ENCODE results near the gene BEST1.
"Not testable (repeated sequence)": the region's sequence is repeated elsewhere in the genome, so short reads cannot be mapped to it uniquely, and the experiment has no call there.

BEST1 gene

GRCh38 chr11:61948505-61948904 lies 1.6 kb upstream of the BEST1 start:
- DNase-seq (ENCODE audit: low spot score) = no peak

- DNase-seq (ENCODE audit: low spot score) = no peak
Measured at GRCh38 chr11:61949169-61950034, 749 bp upstream of the BEST1 start.

DNA sequence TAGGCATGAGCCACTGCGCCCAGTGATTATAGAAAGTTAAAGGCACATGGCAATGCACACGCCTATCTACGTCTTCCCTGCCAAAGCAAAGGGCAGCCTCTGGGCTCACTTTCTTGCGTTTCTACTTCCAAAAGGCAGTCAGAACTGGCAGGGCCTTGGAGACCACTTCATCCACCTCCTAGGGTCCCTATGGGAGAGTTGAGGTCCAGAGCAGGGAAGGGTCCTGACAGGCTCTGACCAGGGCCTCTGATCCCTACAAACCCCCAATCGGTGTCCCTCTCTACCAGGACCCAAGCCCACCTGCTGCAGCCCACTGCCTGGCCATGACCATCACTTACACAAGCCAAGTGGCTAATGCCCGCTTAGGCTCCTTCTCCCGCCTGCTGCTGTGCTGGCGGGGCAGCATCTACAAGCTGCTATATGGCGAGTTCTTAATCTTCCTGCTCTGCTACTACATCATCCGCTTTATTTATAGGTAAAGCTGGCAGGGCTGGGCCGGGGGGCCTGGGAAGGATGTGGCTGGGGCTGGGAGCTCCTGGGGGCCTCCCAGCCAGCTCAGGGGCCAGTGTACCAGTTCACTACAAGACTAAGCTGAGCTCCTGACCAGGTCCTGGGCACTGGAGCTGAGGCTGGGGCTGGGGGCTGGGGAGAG lies 1.5 kb downstream of the BEST1 start:
- no peak for DNase-seq (ENCODE audit: low spot score)

GRCh38 chr11:61952882-61953281 lies 2.7 kb downstream of the BEST1 start:
- DNase-seq (ENCODE audit: low spot score) = no peak

DNA sequence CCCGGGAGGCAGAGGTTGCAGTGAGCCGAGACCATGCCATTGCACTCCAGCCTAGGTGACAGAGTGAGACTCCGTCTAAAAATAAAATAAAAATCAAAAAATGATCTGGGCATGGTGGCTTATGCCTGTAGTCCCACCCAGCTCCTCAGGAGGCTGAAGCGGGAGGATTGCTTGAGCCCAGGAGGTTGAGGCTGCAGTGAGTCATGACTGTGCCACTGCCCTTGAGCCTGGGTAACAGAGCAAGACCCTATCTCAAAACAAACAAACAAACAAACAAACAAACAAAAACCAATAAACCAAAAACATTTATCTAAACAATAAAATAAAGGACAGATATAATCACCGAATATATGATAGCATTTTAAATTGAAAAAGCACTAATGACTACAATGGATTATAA lies 3.5 kb downstream of the BEST1 start:
- DNase-seq (ENCODE audit: low spot score) = not testable (repeated sequence)

DNA sequence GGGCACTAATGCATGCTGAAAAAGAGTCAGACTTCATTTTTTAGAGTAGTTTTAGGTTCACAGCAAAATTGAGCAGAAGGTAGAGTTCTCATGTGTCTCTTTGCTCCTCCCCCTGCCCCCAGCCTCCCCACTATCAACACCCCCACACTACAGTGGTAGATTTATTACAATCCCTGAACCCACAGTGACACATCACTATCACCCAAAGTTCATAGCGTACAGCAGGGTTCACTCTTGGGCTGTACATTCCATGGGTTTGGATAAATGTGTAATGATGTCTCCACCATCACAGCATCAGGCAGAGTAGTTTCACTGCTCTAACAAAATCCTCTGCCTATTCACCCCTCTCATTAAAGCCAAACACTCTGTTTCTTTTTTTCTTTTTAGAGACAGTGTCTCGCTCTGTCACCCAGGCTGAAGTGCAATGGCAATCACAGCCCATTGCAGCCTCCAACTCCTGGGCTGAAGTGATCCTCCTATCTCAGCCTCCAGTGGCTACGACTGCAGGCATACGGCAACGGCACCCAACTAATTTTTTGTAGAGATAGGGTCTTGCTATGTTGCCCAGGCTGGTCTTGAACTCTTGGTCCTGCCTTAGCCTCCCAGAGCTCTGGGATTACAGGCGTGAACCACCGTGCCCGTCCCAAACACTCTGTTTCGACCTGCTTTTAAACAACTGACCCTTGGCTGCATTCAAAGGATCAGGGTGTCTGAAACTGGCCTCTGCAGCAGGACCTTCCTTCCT lies 4.1 kb downstream of the BEST1 start:
- no peak for DNase-seq (ENCODE audit: low spot score)

DNA sequence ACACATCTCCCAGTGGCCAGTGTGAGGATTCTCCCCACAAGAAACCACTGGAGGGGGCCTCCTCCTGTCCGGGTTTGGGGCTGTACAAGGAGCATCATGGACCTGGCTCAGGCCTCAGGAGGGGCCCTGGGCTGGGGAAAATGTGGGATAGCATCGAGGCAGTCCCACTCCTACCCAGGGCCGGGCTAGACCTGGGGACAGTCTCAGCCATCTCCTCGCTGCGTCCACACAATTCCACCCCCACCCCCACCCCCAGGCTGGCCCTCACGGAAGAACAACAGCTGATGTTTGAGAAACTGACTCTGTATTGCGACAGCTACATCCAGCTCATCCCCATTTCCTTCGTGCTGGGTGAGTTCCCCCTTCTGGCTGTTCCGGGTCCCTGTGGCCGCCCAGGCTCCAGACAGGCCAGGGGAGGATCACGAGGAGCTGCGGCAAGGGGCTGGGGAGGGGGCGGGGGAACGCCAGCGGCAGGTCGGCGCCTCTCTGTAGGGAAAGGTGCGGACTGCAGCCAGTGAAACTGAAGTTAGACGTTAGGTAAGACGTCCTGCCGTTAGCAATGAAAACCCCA lies 4.8 kb downstream of the BEST1 start:
- DNase-seq (ENCODE audit: low spot score) = no peak

GRCh38 chr11:61955422-61956135 lies 5.4 kb downstream of the BEST1 start:
- no peak for DNase-seq (ENCODE audit: low spot score)

DNA sequence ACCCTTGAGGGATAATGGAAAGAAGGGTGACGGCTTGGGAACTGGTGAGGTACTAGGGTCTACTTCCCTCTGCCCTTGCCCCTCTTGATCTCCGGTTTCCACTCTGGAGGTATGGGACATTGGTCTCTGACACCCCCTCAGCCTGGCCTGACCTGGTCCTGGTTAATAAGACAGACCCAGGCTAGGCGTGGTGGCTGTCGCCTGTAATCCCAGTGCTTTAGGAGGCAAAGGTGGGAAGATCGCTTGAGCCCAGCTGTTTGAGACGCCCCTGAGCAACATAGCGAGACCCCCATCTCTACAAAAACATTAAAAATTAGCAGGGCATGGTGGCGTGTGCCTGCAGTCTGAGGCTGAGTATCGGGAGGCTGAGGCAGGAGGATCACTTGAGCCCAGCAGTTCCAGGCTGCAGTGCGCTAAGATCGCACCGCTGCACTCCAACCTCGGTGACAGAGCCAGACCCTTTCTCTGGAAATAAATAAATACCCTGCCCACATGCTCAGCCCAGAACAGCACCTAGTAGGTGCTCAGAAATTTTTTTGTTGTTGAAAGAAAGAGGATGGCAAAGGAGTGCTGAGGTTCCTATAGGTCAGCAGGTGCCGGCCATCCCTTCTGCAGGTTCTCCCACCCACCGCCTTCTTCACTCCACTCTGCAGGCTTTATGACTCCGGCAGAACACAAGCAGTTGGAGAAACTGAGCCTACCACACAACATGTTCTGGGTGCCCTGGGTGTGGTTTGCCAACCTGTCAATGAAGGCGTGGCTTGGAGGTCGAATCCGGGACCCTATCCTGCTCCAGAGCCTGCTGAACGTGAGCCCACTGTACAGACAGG lies 6.3 kb downstream of the BEST1 start:
- DNase-seq (ENCODE audit: low spot score) = no peak

GRCh38 chr11:61957021-61957770 lies 7.0 kb downstream of the BEST1 start:
- no peak for DNase-seq (ENCODE audit: low spot score)

GRCh38 chr11:61958590-61958989 lies 8.4 kb downstream of the BEST1 start:
- DNase-seq (ENCODE audit: low spot score) = no peak

- no peak for DNase-seq (ENCODE audit: low spot score)
Measured at GRCh38 chr11:61959114-61959513, 9.0 kb downstream of the BEST1 start.

DNA sequence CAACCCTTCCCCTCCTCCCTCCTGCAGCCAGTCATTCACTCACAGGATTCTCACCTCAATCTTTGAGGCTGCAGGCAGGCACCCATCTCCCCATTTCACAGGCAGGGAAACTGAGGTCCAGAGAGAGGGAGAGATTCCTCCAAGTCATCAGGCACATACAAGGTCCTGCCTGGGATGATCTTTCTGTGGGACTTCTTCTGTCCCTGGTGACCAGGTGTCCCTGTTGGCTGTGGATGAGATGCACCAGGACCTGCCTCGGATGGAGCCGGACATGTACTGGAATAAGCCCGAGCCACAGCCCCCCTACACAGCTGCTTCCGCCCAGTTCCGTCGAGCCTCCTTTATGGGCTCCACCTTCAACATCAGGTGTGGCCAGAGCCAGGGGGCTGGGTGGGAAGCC lies 9.5 kb downstream of the BEST1 start:
- no peak for DNase-seq (ENCODE audit: low spot score)

DNA sequence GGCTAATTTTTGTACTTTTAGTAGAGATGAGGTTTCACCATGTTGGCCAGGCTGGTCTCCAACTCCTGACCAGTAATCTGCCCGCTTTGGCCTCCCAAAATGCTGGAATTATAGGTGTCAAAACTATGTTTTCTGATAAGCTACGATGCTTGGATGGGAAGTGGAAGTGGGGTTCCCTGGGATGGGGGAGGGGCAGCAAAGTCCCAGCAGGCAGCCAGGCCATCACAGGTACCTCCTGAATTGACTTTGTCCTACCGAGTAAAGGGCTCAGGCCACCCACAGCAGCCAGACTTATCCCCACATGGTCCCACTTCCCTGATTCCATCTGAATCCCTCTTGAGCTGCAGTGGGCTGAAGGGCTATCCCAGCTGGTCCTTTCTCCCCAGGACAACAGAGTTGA lies 10.4 kb downstream of the BEST1 start:
- no peak for DNase-seq (ENCODE audit: low spot score)

GRCh38 chr11:61961570-61962212 lies 11.5 kb downstream of the BEST1 start:
- no peak for DNase-seq (ENCODE audit: low spot score)

GRCh38 chr11:61962213-61963015 lies 12.3 kb downstream of the BEST1 start:
- DNase-seq (ENCODE audit: low spot score) = no peak

DNA sequence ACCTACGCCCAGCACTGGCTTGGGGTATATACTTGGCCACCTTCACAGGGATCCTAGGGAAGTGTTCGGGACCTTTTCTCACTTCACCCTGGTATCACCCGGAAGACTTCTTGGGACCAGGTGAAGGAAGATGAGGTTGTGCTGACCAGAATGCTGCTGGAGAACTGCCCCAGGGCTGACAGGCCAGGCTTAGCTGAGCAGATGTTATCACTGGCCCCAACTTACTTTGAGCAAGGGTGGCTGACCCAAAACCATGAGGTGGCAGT lies 12.8 kb downstream of the BEST1 start:
- DNase-seq (ENCODE audit: low spot score) = no peak

- DNase-seq (ENCODE audit: low spot score) = no peak
Measured at GRCh38 chr11:61963282-61964057, 13.3 kb downstream of the BEST1 start.
